HL-60 (cell line): ENCODE data around the gene PCSK9.

ENCODE experiments used
- DNase-seq, 2 experiments: peaks; one replicate each; pipeline ENCODE4 v3.0.0-alpha.2; 2010 to 2020; ENCODE audit warnings: low read depth in 1 of 2, low spot score in 1 of 2
- H3K27ac ChIP-seq: fragments of 250-450 bp; sonication (Bioruptor Pico); replicated peaks from 2 replicates; pipeline ENCODE4 v1.5.1; 2020; ENCODE audit warnings: mild to moderate bottlenecking, moderate library complexity
- H3K27me3 ChIP-seq: fragments of 250-450 bp; sonication (Bioruptor Pico); 2 replicates; pipeline ENCODE4 v1.5.1; 2021; ENCODE audit warnings: mild to moderate bottlenecking, moderate library complexity; ENCODE audit not compliant: insufficient read depth, poor library complexity, severe bottlenecking
- H3K4me3 ChIP-seq: replicated peaks from 2 replicates; pipeline ENCODE4 v1.5.1; 2011; ENCODE audit warnings: mild to moderate bottlenecking, control low read depth, low read length; ENCODE audit not compliant: insufficient read depth
- CTCF ChIP-seq: IDR thresholded peaks from one replicate; pipeline ENCODE4 v1.5.1; 2011; ENCODE audit warnings: low read length, control low read depth, inconsistent platforms; ENCODE audit not compliant: insufficient read depth
- GABPA ChIP-seq: IDR thresholded peaks from 2 replicates; pipeline ENCODE4 v1.6.1; 2012; ENCODE audit warnings: low read depth
- POLR2AphosphoS5 ChIP-seq: IDR thresholded peaks from 2 replicates; pipeline ENCODE4 v1.6.1; 2012; ENCODE audit warnings: low read depth
- REST ChIP-seq: IDR thresholded peaks from 2 replicates; pipeline ENCODE4 v1.6.1; 2012; ENCODE audit warnings: low read depth; ENCODE audit not compliant: insufficient replicate concordance
- SPI1 ChIP-seq: IDR thresholded peaks from 2 replicates; pipeline ENCODE4 v1.6.1; 2012; ENCODE audit warnings: low read depth, mild to moderate bottlenecking, borderline replicate concordance

PCSK9 gene

GRCh38 chr1:55050283-55050682 is 10.9 kb downstream of the PCSK9 start:
- TF ChIP-seq GABPA (no peak), POLR2AphosphoS5 (no peak), SPI1 (no peak), REST (no peak), CTCF (no peak)
- Histone ChIP-seq H3K27ac (no peak overlapping the region), H3K4me3 (no peak overlapping the region), H3K27me3 (no peaks in the 10 kb centered on the region)
- DNase-seq = no peak

GRCh38 chr1:55051169-55051568 is 11.8 kb downstream of the PCSK9 start:
- TF ChIP-seq CTCF = no peak
- TF ChIP-seq POLR2AphosphoS5 = no peak
- TF ChIP-seq REST = no peak
- TF ChIP-seq SPI1 = no peak
- TF ChIP-seq GABPA = no peak
- Histone ChIP-seq H3K4me3 (no peak overlapping the region), H3K27me3 (no peaks in the 10 kb centered on the region), H3K27ac (no peak overlapping the region)
- no peak for DNase-seq

GRCh38 chr1:55051621-55052020 is 12.3 kb downstream of the PCSK9 start:
- Histone ChIP-seq H3K27ac (no peak overlapping the region), H3K4me3 (no peak overlapping the region), H3K27me3 (no peaks in the 10 kb centered on the region)
- TF ChIP-seq REST = no peak
- no peak for TF ChIP-seq SPI1
- TF ChIP-seq CTCF = no peak
- no peak for DNase-seq
